Globus pallidus (tissue), 1 donor: Measurements from ENCODE around the gene NT5C3B.
"Not testable (repeated sequence)": the region's sequence is repeated elsewhere in the genome, so short reads cannot be mapped to it uniquely, and the experiment has no call there.

Experiments
- DNase-seq: peaks from one replicate; pipeline ENCODE4 v3.0.0-alpha.2; 2015; ENCODE audit warnings: low spot score

NT5C3B gene

DNA sequence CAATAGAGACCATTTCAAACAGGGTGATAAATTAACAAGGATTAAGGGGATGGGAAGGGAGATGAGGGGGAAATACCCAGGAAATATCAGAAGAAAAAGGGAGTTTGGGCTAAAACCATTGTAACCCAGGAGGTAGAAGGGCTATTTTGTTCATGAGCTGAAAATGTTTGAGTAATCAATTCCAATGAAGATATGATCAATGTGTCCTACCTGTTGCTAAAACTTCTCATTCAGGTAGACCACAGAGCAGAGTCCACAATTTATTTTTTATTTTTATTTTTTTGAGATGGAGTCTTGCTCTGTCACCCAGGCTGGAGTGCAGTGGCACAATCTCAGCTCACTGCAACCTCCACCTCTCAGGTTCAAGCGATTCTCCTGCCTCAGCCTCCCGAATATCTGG is 3.4 kb upstream of the NT5C3B start:
- DNase-seq = not testable (repeated sequence)

DNA sequence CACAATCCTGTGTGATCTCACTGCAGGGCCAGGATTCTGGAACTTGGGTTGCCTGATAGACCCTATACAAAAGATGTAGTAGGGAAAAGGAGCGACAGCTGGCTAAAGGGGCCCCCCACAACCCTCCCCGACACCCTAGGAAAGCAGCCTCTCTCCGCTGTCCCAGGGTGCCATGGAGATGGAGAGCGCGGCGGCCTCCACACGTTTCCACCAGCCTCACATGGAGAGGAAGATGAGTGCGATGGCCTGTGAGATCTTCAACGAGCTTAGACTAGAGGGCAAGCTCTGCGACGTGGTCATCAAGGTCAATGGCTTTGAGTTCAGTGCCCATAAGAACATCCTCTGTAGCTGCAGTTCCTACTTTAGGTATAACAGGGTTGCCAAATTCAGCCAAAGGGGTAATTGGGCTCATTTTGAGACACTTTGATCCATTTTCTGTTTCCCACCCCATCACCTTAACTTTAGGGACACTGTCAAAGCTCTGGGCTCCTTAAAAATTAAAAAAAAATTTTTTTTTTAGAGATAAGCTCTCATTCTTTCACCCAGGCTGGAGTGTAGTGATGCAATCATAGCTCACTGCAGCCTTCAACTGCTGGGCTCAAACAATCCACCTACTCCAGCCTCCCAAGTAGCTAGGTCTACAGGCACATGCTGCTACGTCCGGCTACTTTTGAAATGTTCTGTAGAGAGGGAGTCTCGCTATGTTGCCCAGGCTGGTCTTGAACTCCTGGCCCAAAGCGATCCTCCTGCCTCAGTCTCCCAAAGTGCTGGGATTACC is 1.9 kb upstream of the NT5C3B start, which contains the start of gene KLHL10:
Gene KLHL10, plus strand, starts transcription at position 65 of the 778 bp plus-strand sequence. Its CDS starts 108 bp downstream, at position 173.
- no peak for DNase-seq

DNA sequence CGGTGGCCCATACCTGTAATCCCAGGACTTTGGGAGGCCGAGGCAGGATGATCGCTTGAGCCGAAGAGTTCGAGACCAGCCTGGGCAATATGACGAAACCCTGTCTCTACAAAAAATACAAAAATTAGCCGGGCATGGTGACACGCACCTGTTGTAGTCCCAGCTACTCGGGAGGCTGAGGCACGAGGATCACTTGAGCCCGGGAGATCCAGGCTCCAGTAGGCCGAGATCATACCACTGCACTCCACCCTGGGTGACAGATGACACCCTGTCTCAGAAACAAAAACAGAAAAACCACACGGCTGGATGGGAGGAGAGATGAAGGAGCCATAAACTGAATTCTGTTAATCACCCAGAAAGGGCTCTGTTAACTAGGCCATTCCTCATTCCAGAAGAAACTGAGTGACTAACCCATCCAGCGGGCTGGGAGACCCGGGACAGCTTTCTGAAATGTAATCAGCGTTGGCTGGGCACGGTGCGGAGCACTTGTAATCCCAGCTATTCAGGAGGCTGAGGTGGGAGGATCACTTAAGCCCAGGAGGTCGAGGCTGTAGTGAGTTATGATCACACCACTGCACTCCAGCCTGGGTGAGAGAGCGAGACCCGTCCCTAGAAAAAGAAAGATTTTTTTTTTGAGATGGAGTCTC is 641 bp upstream of the NT5C3B start:
- no peak for DNase-seq

DNA sequence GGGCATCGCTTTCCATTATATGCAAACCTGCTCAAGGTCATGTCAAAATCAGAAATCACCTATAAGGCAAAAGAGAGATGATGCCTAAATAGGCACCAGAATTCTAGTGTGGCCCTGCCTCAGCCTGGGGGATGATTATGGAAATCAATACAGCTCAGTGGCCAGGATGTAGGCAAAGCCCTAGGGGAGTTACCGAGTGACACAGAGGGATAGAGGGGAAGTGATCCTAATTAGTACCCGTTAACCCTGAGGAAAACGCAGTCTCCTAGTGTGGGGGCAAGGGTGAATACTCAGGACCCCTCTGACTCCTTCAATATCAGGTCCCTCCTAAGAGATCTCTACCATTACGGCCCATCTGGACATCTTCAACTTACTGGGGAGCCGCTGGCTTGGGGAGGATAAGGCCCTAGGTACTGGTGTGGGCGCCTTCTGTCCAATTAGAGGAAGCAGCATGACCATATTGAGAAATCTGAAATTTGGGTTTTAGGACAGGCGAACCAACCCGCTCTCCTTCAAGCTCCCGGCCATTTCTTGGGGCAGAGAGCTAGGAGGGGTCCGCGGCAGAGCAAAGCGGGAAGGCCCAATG is 725 bp downstream of the NT5C3B start:
- DNase-seq = no peak

DNA sequence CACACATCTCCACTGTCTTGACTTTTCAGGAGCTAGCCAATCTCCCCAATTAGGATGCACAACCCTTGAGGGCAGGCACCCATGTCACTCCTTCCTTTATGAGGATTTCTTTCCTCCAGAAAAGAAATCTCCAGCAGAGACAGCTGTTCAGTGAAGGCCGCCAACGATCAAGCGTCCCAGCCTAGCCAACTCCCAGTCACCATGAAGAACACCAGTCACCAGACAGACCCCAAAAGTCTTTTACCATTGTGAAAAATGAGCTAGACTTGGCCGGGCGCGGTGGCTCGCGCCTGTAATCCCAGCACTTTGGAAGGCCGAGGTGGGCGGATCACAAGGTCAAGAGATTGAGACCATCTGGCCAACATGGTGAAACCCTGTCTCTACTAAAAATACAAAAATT is 6.1 kb downstream of the NT5C3B start:
- DNase-seq = not testable (repeated sequence)

DNA sequence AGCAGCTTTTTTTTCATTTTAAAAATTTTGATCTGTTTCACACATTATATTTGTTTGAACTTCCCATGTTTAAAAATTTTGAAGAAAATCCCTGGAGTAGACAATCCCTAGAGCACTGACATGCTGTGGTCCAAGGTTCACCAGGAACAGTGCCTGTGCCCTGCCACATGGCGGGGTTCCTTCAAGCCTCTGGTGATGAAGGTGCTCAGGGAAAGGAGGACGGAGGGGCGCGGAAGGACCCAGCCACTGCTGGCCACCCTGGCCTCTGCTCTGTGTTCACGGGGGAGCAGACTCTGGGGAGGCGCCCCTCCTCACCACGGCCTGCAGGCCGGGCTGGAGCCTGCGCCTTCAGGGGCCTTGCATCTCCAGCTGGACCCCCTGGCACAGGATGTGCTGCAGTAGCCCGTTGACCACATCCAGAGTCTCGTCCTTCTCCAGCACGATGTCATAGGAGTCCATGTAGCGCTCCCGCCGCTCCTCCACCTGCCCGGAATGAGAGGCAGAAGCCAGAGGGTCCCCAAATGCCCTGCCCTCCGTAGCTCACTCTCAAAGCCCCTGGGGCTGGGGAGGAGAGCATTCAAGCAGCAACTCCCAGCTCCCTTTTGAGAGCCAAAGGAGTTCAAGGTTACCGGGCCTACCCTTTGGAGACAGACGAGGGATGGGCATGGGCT is 10.7 kb downstream of the NT5C3B start:
- no peak for DNase-seq

DNA sequence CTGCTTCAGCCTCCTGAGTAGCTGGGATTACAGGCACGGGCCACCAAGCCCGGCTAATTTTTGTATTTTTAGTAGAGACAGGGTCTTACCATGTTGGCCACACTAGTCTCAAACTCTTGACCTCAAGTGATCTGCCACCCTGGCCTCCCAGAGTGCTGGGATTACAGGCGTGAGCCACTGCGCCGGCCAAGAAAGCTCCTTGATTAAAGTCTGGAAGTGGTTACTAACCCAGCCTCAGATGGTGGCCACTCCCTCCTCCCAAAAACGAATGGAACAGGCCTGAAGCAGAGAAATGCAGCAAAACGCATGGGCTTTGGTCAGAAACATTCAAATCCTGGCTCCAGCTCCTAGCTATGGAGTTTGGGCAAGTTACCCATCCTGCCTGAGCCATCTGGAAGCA is 11.9 kb downstream of the NT5C3B start:
- no peak for DNase-seq

DNA sequence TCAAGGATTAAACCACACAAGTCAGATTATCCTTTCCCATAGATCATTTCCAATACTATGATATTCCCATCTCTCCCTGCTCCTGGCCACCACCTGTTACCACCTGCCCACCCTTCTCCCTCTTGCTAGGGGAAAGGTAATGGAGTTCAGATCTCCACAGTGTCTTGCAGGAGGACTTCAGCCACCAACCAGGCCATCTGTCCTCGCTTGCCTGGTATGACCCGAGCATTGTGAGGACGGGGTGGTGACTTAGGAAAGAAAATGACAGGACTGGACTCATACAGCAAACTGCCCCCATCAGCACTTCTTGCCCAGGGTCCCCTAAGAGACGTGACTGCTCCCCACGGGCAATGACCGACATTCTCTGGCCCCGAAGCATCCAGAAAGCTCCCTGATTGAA is 12.5 kb downstream of the NT5C3B start:
- DNase-seq = no peak

DNA sequence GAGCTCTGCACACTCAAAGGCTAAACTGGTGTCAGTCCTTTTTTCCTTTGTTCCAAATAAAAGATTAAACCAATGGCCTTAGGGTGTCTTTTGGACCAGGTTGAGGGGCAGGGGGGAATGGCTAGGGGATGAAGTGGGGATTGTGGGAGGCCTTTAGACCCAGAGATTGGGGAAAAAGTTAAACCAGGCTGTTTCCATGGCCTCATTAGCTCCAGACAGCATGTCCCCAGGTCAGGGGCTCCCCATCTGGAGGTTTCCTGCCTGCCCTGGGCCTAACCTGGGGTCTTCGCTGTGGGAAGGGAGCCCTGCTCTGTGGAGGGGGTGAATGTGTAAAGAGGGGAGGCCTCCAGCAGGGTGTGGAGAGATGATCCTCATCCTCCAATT is 12.9 kb downstream of the NT5C3B start:
- DNase-seq = no peak

DNA sequence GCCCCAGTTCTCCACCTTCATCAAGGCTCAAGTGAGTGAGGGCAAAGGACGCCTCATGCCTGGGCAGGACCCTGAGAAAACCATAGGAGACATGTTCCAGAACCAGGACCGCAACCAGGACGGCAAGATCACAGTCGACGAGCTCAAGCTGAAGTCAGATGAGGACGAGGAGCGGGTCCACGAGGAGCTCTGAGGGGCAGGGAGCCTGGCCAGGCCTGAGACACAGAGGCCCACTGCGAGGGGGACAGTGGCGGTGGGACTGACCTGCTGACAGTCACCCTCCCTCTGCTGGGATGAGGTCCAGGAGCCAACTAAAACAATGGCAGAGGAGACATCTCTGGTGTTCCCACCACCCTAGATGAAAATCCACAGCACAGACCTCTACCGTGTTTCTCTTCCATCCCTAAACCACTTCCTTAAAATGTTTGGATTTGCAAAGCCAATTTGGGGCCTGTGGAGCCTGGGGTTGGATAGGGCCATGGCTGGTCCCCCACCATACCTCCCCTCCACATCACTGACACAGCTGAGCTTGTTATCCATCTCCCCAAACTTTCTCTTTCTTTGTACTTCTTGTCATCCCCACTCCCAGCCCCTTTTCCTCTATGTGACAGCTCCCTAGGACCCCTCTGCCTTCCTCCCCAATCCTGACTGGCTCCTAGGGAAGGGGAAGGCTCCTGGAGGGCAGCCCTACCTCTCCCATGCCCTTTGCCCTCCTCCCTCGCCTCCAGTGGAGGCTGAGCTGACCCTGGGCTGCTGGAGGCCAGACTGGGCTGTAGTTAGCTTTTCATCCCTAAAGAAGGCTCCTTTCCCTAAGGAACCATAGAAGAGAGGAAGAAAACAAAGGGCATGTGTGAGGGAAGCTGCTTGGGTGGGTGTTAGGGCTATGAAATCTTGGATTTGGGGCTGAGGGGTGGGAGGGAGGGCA is 13.6 kb downstream of the NT5C3B start:
- no peak for DNase-seq

DNA sequence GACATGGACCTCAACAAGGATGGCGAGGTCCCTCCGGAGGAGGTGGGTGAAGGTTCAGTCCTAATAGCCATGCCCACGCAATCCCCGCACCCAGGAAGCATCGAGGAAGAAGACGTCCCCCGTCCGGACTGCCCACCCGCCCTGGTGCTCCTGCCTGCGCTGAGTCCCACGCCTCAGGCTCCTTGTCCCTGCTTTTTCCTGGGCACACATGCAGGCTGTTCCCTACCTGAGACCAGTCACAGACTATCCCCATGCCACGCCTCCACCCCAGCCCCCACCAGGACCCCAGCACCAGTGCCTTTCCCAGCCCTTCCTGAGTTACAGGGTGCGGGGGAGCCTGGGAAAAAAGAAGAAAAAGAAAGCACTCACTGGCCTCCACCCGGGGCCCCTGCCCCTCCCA is 14.3 kb downstream of the NT5C3B start:
- DNase-seq = no peak

DNA sequence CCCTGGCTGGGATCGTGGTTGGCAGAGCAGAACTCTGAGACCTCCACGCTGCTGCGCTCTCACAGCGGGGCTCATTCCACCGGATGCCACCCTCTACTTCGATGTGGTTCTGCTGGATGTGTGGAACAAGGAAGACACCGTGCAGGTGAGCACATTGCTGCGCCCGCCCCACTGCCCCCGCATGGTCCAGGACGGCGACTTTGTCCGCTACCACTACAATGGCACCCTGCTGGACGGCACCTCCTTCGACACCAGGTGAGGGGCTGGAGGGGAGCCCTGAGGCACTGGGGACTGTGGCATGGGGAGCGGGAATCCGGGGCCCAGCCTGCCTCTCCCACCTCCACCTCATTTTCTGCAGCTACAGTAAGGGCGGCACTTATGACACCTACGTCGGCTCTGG is 18.0 kb downstream of the NT5C3B start:
- DNase-seq = no peak

DNA sequence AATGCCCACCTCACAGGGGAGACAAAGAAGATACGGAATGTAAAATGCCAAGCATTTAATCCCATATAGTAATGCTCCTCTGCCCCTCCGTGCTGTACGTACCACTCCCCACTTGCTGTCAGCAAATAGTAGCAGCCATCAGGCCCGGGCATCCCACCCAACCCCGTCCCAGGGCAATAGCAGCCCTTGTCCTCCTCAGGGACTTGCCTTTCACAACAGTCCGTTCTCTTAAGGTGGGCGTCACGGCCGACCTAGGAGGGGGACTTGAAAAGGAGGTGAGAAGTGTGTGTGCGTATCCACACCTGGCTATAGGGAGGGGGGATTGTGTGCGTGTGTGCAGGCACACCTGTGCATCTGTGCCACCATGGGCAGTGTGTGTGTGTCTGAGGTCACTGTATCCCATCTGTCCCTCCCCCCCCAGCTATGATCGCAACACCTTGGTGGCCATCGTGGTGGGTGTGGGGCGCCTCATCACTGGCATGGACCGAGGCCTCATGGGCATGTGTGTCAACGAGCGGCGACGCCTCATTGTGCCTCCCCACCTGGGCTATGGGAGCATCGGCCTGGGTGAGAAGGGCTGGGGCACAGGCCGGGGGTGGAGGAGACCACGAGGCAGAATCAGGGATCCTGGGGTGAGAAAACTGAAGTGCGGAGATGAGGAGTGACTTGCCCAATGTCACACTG is 19.3 kb downstream of the NT5C3B start:
- no peak for DNase-seq

DNA sequence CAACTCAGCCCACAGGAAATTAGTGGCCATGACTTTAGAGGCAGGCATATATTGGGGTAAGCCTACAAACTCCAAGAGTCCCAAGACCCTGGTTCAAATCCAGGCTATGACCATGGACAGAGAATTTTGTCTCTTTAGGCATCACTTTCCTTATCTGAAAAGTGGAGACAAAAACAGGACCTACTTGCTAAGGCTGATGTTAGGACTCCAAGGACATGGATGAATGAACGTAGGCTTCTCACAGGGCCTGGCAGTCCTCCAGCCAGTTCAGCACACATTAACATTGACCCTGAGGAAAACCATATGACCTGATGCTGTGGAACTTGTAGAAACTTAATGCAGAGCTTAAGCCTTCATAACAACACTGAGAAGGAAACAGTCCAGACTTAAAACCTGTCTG is 21.8 kb downstream of the NT5C3B start:
- DNase-seq = no peak

DNA sequence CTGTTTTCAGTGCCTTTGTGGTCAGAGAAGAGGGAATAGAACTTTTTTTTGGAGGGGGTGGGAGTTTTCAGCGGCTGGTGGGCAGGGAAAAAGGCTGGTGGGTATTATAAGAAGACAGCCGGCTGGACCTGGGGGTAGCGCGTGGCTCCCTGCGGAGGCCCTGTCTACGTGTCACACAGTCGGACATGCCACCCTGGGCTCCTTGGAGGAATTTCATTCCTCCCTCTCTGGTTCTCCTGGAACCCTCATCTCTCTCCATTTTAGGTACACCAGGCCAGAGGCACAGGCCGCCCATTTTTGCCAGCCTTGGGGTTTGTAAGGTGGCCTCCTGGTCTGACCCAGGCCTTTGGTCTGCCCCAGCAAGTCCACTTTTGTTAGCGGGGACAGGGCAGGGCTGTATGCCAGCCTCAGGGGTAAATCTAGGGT is 22.3 kb downstream of the NT5C3B start:
- no peak for DNase-seq

DNA sequence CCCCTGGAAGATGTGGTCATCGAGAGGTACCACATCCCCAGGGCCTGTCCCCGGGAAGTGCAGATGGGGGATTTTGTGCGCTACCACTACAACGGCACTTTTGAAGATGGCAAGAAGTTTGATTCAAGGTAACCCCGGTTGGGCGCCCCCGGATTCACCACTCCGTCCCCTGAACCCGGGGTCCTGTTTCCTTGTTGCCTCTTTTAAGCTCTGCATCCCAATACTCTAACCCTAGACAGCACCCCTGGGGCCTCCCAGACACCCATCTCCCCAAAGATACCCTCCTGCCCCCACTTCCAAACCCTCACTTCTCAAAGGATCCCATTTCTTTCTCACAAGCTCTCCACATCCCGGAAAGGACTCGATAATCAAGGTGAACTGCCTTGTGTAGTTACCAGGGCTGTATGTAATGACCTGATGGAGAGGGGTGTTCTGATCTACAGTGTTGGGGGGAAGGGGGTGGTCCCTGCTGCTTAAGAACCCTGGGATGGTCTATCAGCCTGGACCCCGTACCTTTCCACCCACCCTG is 22.8 kb downstream of the NT5C3B start:
- no peak for DNase-seq

DNA sequence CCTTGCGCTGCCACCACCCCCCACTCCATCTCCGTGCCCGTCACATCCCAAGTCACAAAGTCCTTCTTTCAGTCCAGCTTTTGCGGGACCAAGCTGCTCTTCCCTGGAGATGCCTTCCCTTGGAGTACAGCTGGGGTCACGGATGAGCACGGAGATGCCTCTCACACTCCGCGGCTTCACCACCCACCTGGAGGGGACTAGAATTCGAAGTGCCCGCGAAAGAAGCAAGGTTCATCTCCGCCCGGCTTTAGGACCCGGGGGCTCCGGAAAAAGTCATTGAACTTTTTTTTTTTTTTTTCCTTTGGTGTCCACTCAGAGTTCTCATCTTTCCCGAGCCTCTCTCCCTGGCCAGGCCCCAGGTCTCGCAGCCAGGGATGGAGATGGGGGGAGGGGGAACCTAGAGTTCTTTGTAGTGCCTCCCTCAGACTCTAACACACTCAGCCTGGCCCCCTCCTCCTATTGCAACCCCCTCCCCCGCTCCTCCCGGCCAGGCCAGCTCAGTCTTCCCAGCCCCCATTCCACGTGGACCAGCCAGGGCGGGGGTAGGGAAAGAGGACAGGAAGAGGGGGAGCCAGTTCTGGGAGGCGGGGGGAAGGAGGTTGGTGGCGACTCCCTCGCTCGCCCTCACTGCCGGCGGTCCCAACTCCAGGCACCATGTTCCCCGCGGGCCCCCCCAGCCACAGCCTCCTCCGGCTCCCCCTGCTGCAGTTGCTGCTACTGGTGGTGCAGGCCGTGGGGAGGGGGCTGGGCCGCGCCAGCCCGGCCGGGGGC is 23.5 kb downstream of the NT5C3B start, which contains the start of gene FKBP10:
Gene FKBP10, plus strand, starts transcription at position 624 of the 771 bp plus-strand sequence. Its CDS starts 31 bp downstream, at position 655.
- peak; percentile 28 for DNase-seq

DNA sequence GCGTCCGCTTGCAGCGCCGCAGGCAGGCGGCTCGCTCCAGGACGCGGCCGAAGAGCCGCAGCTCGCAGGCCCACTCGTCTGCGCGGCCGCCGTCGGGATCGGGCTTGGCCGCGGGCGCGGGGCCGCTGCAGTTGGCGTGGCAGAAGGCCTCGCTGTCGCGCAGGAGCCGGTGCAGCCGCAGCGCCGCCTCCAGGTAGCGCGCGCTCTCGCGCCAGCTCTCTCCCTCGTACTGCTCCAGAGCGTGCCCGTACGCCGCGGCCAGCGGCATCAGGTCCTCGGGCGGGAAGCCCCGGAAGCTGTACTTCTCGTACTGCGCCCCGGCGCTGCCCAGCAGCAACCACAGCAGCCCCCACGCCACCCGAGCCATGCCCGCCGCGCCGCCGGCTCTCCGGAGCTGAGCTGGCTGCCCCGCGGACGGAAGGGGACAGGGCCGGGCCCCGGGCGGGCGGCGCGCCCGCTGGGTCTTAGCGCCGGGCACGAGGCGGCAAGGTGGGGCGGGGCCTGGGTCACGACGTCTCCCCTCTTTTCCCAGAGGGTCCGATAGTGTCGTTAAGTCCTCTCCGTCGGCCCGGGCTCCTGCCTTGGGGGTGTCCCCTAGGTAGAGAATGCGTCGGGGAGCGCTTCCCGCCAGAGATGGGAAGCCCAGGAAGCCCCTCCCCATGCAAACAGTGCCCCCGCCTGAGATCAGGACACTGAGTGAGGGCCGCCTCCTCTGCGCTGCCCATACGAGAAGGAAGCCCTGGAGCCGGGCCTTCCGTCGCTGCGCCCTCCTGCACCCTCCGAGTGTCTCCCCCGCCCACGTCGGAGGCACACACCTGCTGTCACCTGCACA is 24.3 kb downstream of the NT5C3B start, which contains the start of gene P3H4:
Gene P3H4, minus strand, starts transcription at position 401 of the 832 bp plus-strand sequence. Its CDS starts 34 bp downstream, at position 367.
- DNase-seq = peak; percentile 50
